HEK293T (cell line): Measurements from ENCODE around the gene MARK2.

Source experiments
- CTBP1 ChIP-seq: fragments of 450-650 bp; IDR thresholded peaks from 2 replicates; pipeline ENCODE4 v1.6.1; 2016; ENCODE audit warnings: borderline replicate concordance
- FOXK2 ChIP-seq: fragments of 450-650 bp; IDR thresholded peaks from 2 replicates; pipeline ENCODE4 v1.6.1; 2016; ENCODE audit warnings: mild to moderate bottlenecking
- FOXM1 ChIP-seq: fragments of 450-650 bp; IDR thresholded peaks from 2 replicates; pipeline ENCODE4 v1.6.1; 2017; ENCODE audit warnings: mild to moderate bottlenecking, borderline replicate concordance
- LEF1 ChIP-seq: fragments of 450-650 bp; IDR thresholded peaks from 2 replicates; pipeline ENCODE4 v1.6.1; 2017; ENCODE audit warnings: mild to moderate bottlenecking, borderline replicate concordance
- NFRKB ChIP-seq: fragments of 450-650 bp; IDR thresholded peaks from 2 replicates; pipeline ENCODE4 v1.6.1; 2016; ENCODE audit warnings: mild to moderate bottlenecking, moderate library complexity

GRCh38 chr11:63837027-63837688 is 1.8 kb upstream of the MARK2 start:
- no peak for TF ChIP-seq FOXK2
- TF ChIP-seq LEF1, result no peak
- TF ChIP-seq NFRKB, result no peak
- TF ChIP-seq CTBP1, result no peak
- no peak for TF ChIP-seq FOXM1
